Kidney (tissue), 14 donors: ENCODE data around the gene MTFP1. TPM values are rescaled to one million over a fixed set of nuclear protein-coding genes. Genes with fewer than 3 reads are reported as not detected.

Experiments used
- DNase-seq, 5 donors: peaks; one replicate each; pipeline ENCODE4 v3.0.0-alpha.2; 2013 to 2020
- FAIRE-seq: peaks from 2 replicates; lab custom pipeline; 2012; peaks lifted over from hg19 to GRCh38; lab: Jason Lieb, UNC
- H3K27ac ChIP-seq, 2 donors: one replicate each; pipeline ENCODE4 v1.7.0; 2013; ENCODE audit warnings: low read depth in 2 of 2, low read length in 2 of 2, inconsistent platforms in 1 of 2
- H3K27me3 ChIP-seq: one replicate; pipeline ENCODE4 v1.7.1; 2013; ENCODE audit warnings: low read length, inconsistent platforms; ENCODE audit not compliant: control insufficient read depth, insufficient read depth
- H3K36me3 ChIP-seq, 3 donors: one replicate each; pipeline versions ENCODE4 v1.7.0 to v1.7.1; 2013; ENCODE audit warnings: low read length in 3 of 3, control low read depth in 1 of 3, inconsistent platforms in 1 of 3; ENCODE audit not compliant: insufficient read depth in 3 of 3, control insufficient read depth in 2 of 3
- H3K4me1 ChIP-seq, 3 donors: one replicate each; pipeline versions ENCODE4 v1.7.0 to v1.7.1; 2013; ENCODE audit warnings: low read length in 3 of 3, inconsistent platforms in 1 of 3, low read depth in 1 of 3; ENCODE audit not compliant: control insufficient read depth in 2 of 3, insufficient read depth in 2 of 3
- H3K4me3 ChIP-seq, 3 donors: one replicate each; pipeline versions ENCODE4 v1.7.0 to v1.8.1; 2013; ENCODE audit warnings: low read length in 3 of 3, control low read depth in 1 of 3, inconsistent platforms in 1 of 3
- H3K9ac ChIP-seq, 3 donors: one replicate each; pipeline versions ENCODE4 v1.7.0 to v1.7.1; 2013; ENCODE audit warnings: low read length in 3 of 3, control low read depth in 1 of 3, inconsistent platforms in 1 of 3
- H3K9me3 ChIP-seq, 3 donors: one replicate each; pipeline versions ENCODE4 v1.7.0 to v1.7.1; 2013; ENCODE audit warnings: low read length in 3 of 3, control low read depth in 1 of 3, inconsistent platforms in 1 of 3; ENCODE audit not compliant: control insufficient read depth in 2 of 3, insufficient read depth in 1 of 3
- intact Hi-C: fragments of 100-400 bp; cut with DNase I; formaldehyde crosslinking; loops from one replicate; pipeline ENCODE4 v1.11.1; 2022
- polyA plus RNA-seq: library from polyadenylated mRNA; stranded (reverse); fragments of 350-450 nt; fragmentation: Illumina TruSeq; extraction: RNeasy Lipid Tissue Mini Kit (QIAGEN cat#74804); gene quantifications from one replicate; pipeline ENCODE4 v1.2.3, GENCODE V29; 2014; ENCODE audit warnings: low read depth, low replicate concordance; ENCODE audit not compliant: insufficient read depth
- total RNA-seq: library from RNA; stranded (reverse); fragmentation: NEBNext Ultra II Directional; extraction: Animal tissue kit (Norgen Biotek cat#: 25700); gene quantifications from one replicate; pipeline ENCODE4 v1.2.1, GENCODE V29; 2021
- TF ChIP-seq, protein P1 (sequence below): IDR thresholded peaks from 3 replicates; pipeline ENCODE4 v1.5.1; 2012; ENCODE audit warnings: mild to moderate bottlenecking, moderate library complexity, borderline replicate concordance; ENCODE audit not compliant: insufficient read depth; ENCODE audit errors: extremely low read depth
- donor health status: control.
- donor health status: control.
- donor health status: control.
- donor health status: control.
- donor health status: control.
- donor health status: DM: yes; HTN: yes; CAD: no.
- donor health status: Normal renal cell carcinoma (clear cell type).

Gene MTFP1
- total and polyA plus RNA-seq, 2 donors from 2014 or later: 8.1 to 82.6 TPM

DNA sequence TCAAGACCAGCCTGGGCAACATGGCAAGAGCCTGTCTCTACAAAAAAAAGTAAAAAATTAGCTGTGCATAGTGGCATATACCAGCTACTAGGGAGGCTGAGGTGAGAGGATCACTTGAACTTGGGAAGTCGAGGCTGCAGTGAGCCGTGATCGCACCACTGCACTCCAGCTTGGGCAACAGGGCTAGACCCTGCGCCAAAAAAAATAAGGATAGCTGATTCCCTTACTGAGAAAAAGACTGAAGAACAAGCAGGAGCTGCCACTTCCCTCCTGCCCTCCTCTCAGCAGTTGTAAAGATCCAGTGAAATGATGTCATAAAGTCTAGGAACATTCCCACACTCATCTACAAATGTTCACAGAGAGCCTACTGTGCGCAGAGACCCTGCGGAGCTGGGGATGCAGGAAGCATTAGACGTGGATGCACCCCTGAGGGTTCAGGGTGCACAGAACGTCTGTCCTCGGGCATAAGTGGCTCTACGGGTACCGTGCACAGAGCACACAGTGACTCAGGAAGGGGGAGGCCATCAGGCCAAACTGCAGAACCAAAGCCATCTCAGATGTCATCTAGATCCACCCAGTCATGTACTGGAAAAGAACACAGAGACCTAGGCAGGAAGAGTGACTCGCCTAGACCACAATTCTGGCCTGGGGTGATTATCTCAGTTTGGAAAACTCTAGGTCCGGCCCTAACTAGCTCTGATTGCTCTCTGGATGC, 17.0 kb upstream of the MTFP1 start:
- FAIRE-seq (no peak), DNase-seq (no peak)
- H3K4me1 ChIP-seq: no peaks in the 10 kb centered on the region
- no peak overlapping the region for H3K4me3 ChIP-seq
- H3K9me3 ChIP-seq: no peaks in the 10 kb centered on the region
- H3K27ac ChIP-seq: no peak overlapping the region
- TF ChIP-seq, protein P1, sequence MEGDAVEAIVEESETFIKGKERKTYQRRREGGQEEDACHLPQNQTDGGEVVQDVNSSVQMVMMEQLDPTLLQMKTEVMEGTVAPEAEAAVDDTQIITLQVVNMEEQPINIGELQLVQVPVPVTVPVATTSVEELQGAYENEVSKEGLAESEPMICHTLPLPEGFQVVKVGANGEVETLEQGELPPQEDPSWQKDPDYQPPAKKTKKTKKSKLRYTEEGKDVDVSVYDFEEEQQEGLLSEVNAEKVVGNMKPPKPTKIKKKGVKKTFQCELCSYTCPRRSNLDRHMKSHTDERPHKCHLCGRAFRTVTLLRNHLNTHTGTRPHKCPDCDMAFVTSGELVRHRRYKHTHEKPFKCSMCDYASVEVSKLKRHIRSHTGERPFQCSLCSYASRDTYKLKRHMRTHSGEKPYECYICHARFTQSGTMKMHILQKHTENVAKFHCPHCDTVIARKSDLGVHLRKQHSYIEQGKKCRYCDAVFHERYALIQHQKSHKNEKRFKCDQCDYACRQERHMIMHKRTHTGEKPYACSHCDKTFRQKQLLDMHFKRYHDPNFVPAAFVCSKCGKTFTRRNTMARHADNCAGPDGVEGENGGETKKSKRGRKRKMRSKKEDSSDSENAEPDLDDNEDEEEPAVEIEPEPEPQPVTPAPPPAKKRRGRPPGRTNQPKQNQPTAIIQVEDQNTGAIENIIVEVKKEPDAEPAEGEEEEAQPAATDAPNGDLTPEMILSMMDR: no peak
- H3K27me3 ChIP-seq: no peaks in the 10 kb centered on the region
- intact Hi-C loops: no loop called here
- H3K36me3 ChIP-seq: peaks cover 0 to 17% (median 8%) of the 10 kb centered on the region in 3 donors
- H3K9ac ChIP-seq: no peak overlapping the region

DNA sequence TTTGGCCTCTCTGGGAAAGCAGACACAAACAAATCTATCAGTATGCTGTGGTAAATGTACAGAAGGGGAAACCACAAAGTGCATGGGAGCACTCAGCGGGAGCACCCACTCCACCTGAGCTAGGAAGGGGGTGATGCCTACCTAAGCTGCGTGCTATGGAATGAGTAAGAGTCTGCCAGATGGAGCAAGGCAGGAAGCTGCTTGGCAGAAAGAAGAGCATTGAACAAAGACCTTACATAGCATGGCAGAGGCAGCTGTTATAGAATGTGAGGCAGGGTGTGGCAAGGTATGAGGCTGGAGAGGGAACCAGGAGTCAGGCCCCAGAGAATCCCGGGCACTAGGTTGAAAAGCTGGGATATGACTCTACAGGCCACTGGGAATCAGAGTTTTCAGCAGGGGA, 13.8 kb upstream of the MTFP1 start:
- Histone ChIP-seq H3K4me1 (no peaks in the 10 kb centered on the region), H3K9ac (no peak overlapping the region), H3K9me3 (no peaks in the 10 kb centered on the region), H3K27me3 (no peaks in the 10 kb centered on the region), H3K36me3 (peaks cover 0 to 25% (median 7%) of the 10 kb centered on the region in 3 donors), H3K27ac (no peak overlapping the region), H3K4me3 (no peak overlapping the region)
- intact Hi-C loops: no loop called here
- DNase-seq (no peak), FAIRE-seq (no peak)
- TF ChIP-seq, protein P1: no peak

DNA sequence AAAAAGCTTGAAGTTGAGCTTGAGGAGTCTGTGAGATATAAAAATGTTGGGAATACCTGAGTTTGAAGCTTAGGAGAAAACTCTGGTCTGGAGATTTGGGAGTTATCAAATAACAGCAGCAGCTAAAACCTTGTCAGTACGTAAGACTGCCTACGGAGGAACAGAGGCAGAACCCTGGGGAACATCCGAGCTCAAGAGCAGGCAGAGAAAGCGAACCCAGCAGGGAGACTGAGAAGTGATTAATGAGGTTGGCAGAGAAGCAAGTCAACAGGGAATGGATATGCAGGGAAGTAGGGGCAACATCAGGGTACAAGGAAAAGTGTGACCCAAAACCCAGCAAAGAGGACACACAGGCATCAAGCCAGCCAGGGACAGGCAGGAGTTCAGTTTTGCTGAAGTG, 12.6 kb upstream of the MTFP1 start:
- TF ChIP-seq, protein P1: no peak
- H3K9me3 ChIP-seq: no peaks in the 10 kb centered on the region
- FAIRE-seq: no peak
- H3K27ac ChIP-seq: no peak overlapping the region
- H3K4me3 ChIP-seq: no peak overlapping the region
- intact Hi-C loops: no loop called here
- H3K27me3 ChIP-seq: no peaks in the 10 kb centered on the region
- no peak overlapping the region for H3K9ac ChIP-seq
- no peak for DNase-seq
- peaks cover 0 to 29% (median 6%) of the 10 kb centered on the region in 3 donors for H3K36me3 ChIP-seq
- H3K4me1 ChIP-seq: no peaks in the 10 kb centered on the region
